HG02884 (cell line): ENCODE data around the gene CCL25.
"Not testable (repeated sequence)": the region's sequence is repeated elsewhere in the genome, so short reads cannot be mapped to it uniquely, and the experiment has no call there.

Source experiments
- ATAC-seq: cut with Tn5 transposase; IDR thresholded peaks from one replicate; pipeline ENCODE4 v1.9.1; 2021; ENCODE audit warnings: mild to moderate bottlenecking, moderate library complexity; ENCODE audit not compliant: unreplicated experiment

The CCL25 gene, protein sequence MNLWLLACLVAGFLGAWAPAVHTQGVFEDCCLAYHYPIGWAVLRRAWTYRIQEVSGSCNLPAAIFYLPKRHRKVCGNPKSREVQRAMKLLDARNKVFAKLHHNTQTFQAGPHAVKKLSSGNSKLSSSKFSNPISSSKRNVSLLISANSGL

DNA sequence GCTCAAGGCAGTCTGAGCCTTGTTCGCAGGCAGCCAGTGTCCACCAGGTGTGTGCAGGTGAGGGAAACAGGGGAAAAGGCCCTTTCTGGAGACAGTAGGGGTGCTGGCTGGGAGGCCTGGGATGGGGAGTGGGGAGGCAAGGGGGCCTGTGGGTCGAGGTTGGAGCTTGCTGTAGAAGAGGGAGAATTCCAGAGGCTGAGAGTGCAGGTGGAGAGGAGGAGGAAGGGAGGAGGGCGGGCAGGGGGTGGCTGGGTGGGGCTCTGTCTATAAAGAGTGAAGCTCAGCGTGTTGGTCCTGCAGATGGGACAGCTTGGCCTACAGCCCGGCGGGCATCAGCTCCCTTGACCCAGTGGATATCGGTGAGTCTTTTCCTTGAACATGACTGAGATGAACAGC, at the start of gene CCL25:
TSS of gene CCL25 (plus strand) at position 297 of the 396 bp plus-strand sequence. CDS start 290 bp downstream, outside the sequence.
- ATAC-seq: no peak

DNA sequence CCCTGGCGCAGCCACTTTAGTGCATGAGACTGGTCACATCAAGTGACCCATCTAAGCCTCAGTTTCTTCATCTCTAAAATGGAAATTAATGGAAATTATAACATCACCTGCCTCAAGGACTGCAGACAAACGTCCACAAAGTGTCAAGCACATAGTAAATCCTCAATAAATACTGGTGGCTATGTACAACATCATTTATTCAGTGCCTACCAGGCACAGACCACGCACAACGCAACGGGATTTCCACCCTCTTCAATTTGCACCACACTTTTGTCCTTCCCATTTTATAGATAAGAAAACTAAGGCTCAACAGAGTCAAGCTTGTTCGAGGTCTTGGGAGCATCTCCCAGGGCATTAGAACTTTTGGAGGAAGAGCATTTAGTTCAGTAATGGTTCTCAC, 48.6 kb upstream of the CCL25 start:
- ATAC-seq: no peak

DNA sequence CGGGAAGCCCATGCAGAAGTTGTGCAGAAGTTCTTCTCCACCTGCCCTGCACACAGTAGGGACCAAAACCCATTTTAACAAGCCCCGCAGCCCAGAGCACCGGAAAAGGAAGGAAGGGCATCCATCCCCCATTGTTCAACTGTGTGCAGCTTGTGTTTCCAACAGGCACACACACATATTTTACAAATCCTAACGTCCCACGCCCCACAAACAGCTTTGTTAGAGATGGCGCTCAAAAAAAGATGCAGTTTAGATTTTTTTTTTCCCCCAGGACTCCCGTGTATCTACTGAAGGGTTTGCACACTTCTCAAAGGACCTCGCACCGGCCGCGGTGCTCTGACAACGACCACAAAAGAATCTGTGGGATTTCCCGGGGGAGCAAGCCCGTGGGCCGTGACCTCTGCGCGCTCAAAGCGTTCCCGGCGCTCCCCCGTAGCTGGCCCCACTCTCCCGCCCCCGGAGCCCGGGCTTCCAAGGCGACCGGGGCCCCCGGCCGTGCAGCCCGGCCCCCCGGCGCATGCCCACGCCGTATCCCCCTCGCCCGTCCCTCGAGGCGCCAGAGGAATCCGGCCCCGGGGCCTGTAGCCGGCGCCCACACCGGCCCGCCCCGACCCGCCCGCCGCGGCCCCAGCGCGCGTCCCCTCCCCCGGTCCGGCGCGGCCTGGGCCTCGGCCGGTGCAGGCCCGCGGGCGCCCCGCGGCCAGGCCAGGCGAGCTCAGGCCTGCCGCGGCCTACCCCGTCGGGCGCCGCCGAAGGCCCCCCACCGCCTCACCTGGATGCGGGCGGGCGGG, 47.6 kb upstream of the CCL25 start:
- ATAC-seq: no peak

DNA sequence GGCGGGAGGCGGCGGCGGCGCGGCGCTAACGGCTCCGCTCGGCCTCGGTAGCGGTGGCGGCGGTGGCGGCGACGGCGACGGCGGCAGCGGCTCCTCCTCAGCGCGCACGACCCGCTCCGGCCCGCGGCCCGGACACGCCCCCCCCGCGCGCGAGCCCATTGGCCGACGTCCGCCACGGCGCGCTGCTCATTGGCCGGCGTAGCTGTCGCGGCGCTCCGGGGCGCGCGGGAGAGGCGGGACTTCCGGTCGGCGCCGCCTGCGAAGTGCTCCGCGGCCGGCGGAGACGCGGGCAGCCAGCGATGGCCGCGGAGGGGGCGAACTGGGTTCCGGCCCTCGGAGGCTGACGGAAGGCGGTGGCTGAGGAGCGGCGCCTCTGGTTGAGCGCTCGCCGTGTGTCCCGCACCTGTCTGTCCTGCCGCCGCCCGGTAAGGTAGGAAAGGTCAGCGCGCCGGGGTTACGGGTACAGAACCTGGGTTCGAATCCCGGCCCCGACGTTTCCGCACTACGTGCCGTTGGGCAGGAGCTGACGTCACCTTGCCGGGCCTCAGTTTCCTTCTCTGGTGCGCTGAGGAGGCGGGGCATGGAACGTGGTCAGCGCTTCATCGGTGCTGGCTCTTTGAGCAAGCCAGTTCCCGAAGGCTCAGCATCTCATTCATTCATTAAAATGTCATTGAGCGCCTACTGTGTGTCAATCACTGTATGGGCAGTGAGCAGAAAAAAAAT, 46.9 kb upstream of the CCL25 start, which contains the start of gene ELAVL1:
TSS of gene ELAVL1 (minus strand) at position 108 of the 723 bp plus-strand sequence. CDS start 13,826 bp downstream, outside the sequence.
- no peak for ATAC-seq

DNA sequence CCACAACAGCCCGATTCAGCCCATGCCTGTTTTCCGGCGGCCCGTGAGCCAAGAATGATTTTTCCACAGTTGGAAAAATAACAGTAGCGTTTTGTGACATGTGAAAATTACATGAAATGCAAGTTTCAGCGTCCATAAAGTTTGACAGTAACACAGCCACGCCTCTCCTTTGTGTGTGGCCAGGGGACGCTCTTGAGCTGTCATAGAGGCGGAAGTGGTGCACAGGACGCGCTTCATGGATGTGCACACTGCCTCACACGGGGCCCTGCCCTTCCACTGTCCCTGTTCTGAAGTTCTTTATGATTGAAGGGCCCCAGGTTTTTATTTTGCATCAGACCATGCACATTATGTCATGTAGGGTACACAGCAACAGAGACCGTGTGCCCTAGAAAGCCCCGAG, 34.8 kb upstream of the CCL25 start:
- no peak for ATAC-seq

DNA sequence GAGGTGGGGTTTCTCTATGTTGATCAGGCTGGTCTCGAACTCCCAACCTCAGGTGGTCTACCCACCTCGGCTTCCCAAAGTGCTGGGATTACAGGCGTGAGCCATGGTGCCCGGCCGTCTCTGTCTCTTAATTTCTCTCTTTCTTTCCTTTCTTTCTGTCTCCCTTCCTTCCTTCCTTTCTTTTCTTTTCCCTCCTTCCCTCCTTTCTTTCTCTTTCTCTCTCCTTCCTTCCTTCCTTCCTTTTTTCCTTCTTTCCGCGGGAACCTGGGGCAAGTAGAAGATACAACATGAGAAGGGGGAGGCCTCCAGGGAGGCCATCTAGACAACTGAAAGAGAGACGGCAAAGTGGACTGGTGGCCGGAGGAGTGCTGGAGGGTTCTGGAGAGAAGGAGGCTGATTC, 31.9 kb upstream of the CCL25 start:
- ATAC-seq: no peak

DNA sequence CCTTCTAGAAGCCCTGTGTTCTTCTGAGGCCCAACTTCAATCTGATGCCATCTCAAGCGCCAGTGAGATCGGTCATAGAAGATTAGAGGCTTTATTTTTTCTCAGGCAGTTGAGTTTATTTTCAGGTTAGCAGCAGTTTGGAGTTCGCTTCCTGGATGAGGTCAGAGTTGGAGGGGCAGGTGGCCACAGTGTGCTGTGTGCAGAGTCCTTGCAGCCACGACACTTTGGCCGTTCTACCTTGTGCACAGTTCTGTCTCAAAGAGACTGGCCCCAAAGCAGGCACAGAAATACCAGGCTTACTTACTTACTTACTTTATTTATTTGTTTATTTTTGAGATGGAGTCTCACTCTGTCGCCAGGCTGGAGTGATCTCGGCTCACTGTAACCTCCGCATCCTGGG, 31.2 kb upstream of the CCL25 start:
- ATAC-seq: no peak

DNA sequence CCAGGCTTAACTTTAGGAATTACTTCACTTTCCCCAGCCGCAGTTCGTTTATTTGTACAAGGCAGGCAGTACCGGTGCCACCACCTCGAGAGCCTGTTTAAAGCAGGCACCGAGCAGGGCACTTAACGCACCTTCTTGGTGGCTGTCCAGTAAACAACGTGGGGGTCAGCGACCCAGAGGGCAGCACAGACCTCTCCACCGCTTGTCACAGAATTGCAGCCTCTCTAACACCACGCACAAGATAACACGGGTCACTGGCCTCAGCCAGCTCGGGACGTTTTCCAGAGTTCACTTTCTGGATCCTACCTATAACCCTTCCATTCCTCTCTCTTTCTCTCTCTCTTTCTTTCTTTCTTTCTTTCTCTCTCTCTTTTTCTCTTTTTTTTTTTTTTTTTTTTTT, 30.3 kb upstream of the CCL25 start:
- ATAC-seq: no peak

DNA sequence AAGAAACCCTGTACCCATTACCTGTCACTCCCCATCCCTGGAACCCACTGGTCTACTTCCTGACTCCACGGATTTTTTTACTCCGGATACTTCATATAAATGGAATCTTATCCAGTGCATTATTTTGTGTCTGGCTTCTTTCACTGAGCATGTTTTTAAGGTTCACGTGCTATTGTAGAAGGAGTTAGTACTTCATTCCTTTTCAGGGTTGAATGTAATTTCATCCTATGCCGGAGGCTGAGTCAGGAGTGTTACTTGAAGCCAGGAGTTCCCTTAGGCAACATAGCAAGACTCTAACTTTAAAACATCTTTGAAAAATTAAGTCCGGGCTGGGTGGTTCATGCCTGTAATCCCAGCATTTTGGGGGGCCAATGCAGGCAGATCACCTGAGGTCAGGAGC, 29.2 kb upstream of the CCL25 start:
- ATAC-seq: no peak

DNA sequence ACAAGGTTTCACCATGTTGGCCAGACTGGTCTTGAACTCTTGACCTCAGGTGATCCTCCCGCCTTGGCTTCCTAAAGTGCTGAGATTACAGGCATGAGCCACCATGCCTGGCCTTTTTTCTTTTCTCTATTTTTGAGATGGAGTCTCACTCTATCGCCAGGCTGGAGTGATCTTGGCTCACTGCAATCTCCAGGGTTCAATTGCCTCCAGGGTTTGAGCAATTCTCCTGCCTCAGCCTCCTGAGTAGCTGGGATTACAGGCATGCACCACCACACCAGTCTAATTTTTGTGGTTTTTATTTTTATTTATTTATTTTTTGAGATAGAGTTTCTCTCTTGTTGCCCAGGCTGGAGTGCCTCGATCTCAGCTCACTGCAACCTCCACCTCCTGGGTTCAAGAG, 28.3 kb upstream of the CCL25 start:
- not testable (repeated sequence) for ATAC-seq

DNA sequence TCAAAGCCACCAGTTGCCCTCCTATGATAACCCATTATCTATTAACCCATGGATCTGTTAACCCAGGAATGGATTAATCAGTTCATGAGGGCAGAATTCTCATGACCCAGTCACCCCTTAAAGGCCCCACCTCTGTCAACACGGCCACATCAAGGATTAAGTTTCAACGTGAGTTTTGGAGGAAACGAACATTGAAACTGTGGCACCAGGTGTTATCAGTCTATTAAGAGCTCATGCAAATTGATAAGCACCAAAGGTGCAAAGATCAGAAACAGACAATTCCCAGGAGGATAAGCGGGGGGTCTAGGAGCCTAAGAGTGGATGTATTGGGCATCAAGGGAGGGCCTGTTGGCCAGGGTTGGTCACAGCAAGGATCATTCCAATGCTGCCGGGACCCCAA, 27.2 kb upstream of the CCL25 start:
- ATAC-seq: no peak

DNA sequence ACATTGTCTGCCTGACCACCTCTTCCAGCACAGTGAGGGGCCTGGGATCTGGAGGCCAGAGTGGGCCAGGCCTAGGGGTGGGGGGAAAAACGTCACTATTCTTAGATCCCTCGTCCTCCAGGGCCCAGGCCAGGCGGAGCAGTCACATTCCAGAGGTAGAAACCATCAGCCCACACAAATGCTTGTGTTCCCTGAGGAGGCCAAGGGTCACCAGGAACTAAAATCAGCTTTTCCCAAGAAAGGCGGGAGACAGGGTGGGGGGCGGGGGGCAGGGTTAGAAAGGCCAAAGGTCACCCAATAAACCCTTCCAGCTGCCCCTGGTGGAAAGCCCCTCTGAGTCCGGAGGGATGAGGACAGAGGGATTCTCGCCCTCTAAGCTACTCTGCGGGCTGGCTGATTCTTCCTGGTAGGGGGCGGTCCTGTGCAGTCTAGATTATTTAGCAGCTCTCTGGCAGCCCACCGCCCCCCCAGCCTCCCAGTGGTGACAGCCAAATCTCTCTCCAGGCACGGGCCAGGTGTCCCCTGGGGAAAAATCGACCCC, 23.5 kb upstream of the CCL25 start:
- no peak for ATAC-seq

DNA sequence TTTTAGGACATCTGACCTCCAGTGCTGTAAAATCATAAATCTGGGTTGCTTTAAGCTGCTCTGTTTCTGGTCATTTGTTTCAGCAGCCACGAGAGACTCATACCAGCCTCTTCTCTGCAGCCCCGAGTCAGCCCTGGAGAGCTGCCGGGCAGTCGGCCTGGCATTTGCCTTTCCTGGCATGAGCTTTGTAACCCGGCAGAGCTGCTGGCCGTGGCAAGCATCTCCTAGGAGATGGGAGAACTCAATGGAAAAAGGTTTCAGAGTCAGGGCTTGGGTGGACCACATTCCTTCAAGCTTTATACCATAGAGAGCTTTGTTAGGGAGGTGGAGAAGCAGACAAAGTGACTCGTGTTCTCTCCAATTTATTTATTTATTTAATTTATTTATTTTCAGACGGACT, 21.6 kb upstream of the CCL25 start:
- no peak for ATAC-seq

DNA sequence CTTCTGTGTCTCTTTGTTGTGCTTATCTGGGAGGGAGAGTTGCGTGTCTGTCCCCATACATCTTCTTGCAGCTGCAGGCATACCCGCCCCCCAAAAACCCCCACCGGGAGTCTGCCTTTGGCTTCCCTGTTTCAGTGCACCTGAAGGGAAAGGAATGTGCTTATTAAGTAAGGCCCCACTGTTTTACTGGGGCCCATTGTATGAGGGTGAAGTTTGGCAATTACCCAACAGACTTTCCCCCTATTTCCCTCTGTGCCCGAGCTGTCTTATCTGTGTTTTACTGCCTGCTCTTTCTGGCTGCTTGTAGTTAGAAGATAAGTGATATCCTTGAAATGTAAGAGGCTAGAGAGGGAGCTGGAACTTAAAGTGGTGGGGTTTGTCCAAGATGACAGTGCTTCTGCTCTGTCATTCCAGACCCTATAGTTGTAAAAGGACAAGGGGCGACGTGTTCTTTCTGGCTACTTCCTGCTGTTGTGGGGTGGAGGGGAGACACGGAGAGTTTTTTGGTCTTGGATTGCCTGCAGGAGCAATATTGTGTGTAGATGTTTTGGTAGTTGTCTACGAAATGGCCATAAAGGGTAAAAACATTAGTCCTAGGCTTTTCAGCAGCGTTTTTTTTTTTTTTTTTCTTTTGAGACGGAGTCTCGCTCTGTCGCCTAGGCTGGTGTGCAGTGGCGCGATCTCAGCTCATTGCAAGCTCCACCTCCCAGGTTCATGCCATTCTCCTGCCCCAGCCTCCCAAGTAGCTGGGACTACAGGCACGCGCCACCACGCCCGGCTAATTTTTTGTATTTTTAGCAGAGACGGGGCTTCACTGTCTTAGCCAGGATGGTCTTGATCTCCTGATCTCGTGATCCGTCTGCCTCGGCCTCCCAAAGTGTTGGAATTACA, 19.0 kb upstream of the CCL25 start:
- ATAC-seq: not testable (repeated sequence)

DNA sequence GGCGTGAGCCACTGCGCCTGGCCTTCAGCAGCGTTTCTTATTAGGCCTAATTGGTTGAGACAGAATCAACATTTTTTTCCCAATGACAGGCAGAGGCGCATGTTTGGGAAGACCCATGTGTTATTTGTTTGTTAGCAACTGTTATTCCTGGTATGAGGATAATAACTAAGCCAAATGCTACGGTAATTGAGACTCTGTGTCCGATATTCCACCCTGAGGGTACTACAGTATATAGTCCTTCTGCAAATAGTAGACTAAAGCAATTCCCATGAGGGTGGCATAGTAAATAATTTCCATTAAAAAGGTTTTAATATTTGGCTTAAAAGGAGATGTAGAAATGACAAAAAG, 18.4 kb upstream of the CCL25 start:
- no peak for ATAC-seq

DNA sequence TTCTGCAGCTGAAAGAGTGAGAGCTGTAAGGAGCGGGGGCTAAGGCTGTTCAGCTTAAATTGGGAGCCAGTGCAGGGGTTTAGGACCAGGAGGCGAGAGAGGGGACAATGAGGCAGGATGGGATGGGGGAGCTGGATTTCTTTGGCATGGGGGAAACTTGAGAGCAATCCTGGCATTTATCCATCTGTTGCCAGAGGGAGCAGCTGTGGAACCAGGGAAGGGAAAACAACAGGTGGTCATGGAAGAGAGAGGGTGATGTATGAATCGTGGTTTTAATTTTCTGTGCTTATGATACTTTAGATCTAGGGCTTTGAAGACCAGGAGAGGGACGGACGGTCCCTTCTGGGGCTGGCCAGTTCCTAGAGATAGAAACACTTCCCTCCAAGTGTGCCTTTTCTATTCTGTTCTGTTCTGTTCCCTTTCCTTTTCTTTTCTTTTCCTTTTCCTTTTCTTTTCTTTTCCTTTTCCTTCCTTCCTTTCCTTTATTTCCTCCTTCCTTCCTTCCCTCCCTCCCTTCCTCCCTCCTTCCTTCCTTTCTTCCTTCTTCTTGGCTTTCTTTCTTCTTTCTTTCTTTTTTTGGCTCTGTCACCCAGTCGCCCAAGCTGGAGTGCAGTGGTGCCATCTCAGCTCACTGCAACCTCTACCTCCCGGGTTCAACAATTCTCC, 16.0 kb upstream of the CCL25 start:
- ATAC-seq: no peak

DNA sequence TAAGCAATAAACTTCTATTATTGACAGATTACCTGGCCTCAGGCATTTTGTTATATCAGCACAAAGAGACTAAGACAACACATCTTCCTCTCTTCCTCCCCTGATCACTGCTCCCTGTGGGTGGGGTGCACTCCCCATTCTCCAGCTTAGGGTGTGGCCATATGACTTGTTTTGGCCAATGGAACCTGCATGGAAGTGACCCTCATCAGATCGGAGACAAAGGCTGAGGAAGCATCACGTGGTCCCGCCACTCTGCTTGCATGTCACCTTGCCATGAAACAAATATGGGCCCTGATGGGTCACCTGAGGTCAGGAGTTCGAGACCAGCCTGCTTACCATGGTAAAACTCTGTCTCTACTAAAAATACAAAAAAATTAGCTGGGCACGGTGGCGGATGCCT, 13.7 kb upstream of the CCL25 start:
- ATAC-seq: no peak

DNA sequence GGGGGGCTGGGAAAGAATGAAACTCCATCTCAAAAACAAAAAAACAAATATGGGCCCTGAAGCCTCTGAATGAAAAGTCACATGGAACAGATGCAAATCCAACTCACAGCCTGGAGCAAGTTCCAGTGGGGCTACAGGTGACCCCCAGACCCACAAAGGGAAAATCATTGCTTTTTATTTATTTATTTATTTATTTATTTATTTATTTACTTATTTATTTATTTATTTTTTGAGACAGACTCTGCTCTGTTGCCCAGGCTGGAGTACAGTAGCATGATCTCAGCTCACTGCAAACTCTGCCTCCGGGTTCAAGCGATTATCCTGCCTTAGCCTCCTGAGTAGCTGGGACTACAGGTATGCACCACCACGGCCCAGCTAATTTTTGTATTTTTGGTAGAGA, 13.3 kb upstream of the CCL25 start:
- no peak for ATAC-seq

DNA sequence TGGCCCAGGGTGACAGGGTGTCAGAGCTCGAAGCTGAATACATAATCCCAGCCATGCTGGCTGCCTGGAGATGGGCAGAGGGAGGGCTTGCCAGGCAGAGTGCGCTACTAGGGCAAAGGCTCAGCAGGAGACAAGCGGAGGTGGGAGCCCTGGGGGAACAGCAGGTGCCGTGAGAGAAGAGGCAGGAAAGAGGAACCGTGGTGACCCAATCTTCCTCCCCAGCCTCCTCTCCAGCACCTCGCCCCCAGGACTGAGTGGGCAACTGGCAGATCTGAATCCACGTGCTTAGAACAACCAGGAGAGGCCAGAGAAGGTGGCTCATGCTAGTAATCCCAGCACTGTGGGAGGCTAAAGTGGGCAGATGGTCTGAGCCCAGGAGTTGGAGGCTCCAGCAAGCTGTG, 11.0 kb upstream of the CCL25 start:
- no peak for ATAC-seq

DNA sequence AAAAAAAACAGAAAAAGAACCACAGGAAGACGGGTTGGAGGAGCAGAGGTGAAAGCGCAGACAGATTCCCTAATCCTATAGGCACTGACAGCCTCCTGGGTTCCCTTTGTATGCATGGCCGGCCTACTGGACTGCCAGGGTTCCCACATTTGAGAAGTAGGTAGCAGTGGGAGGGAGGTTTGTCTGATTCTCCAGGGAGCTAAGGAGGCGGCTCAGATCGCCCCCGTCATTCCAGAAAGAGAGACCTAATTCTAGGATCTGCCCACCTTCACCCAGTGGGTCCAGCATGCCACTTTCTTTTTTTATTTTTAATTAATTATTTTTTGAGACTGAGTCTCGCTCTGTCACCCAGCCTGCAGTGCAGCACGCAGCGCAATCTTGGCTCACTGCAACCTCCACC, 9.7 kb upstream of the CCL25 start:
- ATAC-seq: no peak
